Measurements from ENCODE around the gene MTG1. TPM values are rescaled to one million over a fixed set of nuclear protein-coding genes. Genes with fewer than 3 reads are reported as not detected.

Gene MTG1
- total and polyA plus RNA-seq, 2 donors (not counting 1 experiment from before 2014, with no cell fraction given): 90.0 to 117 TPM

DNA sequence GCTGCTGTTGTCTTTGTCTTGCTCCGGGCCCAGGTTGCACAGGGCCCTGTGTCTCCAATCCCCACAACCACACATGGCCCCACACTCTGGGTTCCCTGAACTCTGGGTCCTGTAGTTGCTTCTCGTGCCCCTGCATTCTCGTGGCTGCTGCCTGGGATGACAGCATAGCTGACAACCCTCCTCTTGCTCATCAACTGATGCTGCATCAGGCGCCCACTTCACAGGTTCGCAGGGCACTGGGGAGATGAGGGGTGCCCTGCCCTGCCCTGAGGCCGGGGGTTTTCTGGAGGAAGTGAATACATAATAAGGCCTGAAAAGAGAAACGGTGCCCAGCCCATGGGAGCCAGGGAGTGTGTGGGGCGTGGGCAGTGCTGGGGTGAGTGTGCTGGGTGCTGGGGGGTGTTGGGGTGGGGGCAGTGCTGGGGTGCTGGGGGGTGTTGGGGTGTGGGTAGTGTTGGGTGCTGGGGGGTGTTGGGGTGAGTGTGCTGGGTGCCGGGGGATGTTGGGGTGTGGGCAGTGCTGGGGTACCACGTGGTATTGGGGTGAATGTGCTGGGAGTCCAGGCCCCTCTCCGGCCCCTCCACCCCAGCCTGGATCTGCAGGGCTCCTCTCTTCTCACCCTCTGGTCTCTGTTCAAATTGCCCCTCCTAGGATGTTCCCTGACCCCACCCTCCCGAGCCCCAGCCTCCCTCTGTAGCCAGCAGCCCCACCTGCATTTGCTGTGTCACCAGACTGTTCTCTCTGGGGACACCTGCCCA is 2.0 kb upstream of the MTG1 start:
- WGBS (ENCODE audit: insufficient coverage): 47% methylated on average over 6 of the region's 12 CpGs
- H3K9me3 ChIP-seq (ENCODE audit: control extremely low read depth in 1 of 3, control insufficient read depth in 2 of 3, insufficient read depth in 1 of 3, low read length in 2 of 3): no peaks in the 10 kb centered on the region
- H4K20me1 ChIP-seq (ENCODE audit: control insufficient read depth, insufficient read depth, low read length, poor library complexity, severe bottlenecking): no peaks in the 10 kb centered on the region
- H3K27ac ChIP-seq (ENCODE audit: low read length in 2 of 2): peak overlapping the region; percentile 77 to 81
- Mint-ChIP-seq H3K27me3 (no peaks in the 10 kb centered on the region), H3K27ac (peak overlapping the region; percentile 92), H3K9me3 (ENCODE audit: insufficient read depth) (no peaks in the 10 kb centered on the region), H3K4me3 (peak overlapping the region; percentile 77), H3K4me1 (peaks cover 65% of the 10 kb centered on the region)
- POLR2A ChIA-PET: interaction anchor here (0.7 to 2.6 kb wide), 3 partner anchors 11 to 815 kb away, joined by 5 to 12 read pairs (median 11); partner anchors contain the start of gene FUOM
- H2AFZ ChIP-seq (ENCODE audit: insufficient read depth, low read depth, low read length, poor library complexity, severe bottlenecking): peak overlapping the region; percentile 6
- CTCF ChIA-PET: interaction anchor here (0.9 to 3.9 kb wide), 4 partner anchors 14 to 62 kb away, joined by 3 to 13 read pairs (median 9); no protein-coding TSS in a partner anchor
- H3K9ac ChIP-seq (ENCODE audit: low read length): peak overlapping the region; percentile 23
- peak overlapping the region; percentile 83 for H3K4me2 ChIP-seq (replicated peaks; ENCODE audit: low read depth, low read length, poor library complexity, severe bottlenecking)
- DNase-seq (peak; percentile 71), ATAC-seq (ENCODE audit: low read depth) (no peak)
- H3K27me3 ChIP-seq (replicated peaks in 1 of 4; ENCODE audit: control extremely low read depth in 1 of 4, control insufficient read depth in 3 of 4, insufficient read depth in 4 of 4, low read length in 3 of 4): no peaks in the 10 kb centered on the region
- peaks cover 0 to 18% of the 10 kb centered on the region in 2 experiments for H3K36me3 ChIP-seq (replicated peaks in 1 of 2; ENCODE audit: control extremely low read depth in 1 of 2, control insufficient read depth in 1 of 2, extremely low read depth in 1 of 2, insufficient read depth in 2 of 2, low read length in 1 of 2)
- intact Hi-C loops (cut with micrococcal nuclease): loop anchor here (5.0 kb wide), 1 partner anchor 115 kb away; the partner anchor contains the start of gene ADAM8
- peaks cover 58 to 72% of the 10 kb centered on the region in 2 donors for H3K4me1 ChIP-seq (ENCODE audit: control insufficient read depth in 2 of 2, insufficient read depth in 2 of 2, low read length in 2 of 2)
- H3K79me2 ChIP-seq (ENCODE audit: control insufficient read depth, insufficient read depth, low read length): peaks cover 23% of the 10 kb centered on the region
- peak overlapping the region in 3 of 5 experiments; percentile 1 to 38 (median 15) for H3K4me3 ChIP-seq (ENCODE audit: control extremely low read depth in 1 of 5, extremely low read depth in 1 of 5, insufficient read depth in 1 of 5, low read depth in 2 of 5, low read length in 4 of 5)
- TF ChIP-seq EZH2 (IDR thresholded peaks at IDR 0.05; ENCODE audit: borderline replicate concordance, insufficient read depth, low read depth, low read length, poor library complexity, severe bottlenecking): no peak
- TF ChIP-seq, protein P1, sequence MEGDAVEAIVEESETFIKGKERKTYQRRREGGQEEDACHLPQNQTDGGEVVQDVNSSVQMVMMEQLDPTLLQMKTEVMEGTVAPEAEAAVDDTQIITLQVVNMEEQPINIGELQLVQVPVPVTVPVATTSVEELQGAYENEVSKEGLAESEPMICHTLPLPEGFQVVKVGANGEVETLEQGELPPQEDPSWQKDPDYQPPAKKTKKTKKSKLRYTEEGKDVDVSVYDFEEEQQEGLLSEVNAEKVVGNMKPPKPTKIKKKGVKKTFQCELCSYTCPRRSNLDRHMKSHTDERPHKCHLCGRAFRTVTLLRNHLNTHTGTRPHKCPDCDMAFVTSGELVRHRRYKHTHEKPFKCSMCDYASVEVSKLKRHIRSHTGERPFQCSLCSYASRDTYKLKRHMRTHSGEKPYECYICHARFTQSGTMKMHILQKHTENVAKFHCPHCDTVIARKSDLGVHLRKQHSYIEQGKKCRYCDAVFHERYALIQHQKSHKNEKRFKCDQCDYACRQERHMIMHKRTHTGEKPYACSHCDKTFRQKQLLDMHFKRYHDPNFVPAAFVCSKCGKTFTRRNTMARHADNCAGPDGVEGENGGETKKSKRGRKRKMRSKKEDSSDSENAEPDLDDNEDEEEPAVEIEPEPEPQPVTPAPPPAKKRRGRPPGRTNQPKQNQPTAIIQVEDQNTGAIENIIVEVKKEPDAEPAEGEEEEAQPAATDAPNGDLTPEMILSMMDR (IDR thresholded peaks at IDR 0.05): no peak

Measured in B cell (primary cell).